GM06990 (cell line): Measurements from ENCODE around the gene ANAPC10.

Source experiments
- DNase-seq: peaks from one replicate; pipeline ENCODE4 v3.0.0-alpha.2; 2011; ENCODE audit not compliant: insufficient read length; ENCODE audit errors: extremely low read depth
- H3K27me3 ChIP-seq: replicated peaks from 2 replicates; pipeline ENCODE4 v1.6.0; 2011; ENCODE audit warnings: low read length; ENCODE audit not compliant: control insufficient read depth, insufficient read depth
- H3K36me3 ChIP-seq: 2 replicates; pipeline ENCODE4 v1.5.1; 2011; ENCODE audit warnings: low read length; ENCODE audit not compliant: control insufficient read depth, insufficient read depth
- H3K4me3 ChIP-seq: replicated peaks from 2 replicates; pipeline ENCODE4 v1.5.1; 2011; ENCODE audit warnings: low read depth, mild to moderate bottlenecking, control low read depth, low read length
- CTCF ChIP-seq: IDR thresholded peaks from 2 replicates; pipeline ENCODE4 v1.5.1; 2011; ENCODE audit warnings: low read length, control low read depth, mild to moderate bottlenecking, inconsistent platforms; ENCODE audit not compliant: insufficient read depth, poor library complexity, severe bottlenecking

Gene ANAPC10

GRCh38 chr4:145069361-145069760 is 28.6 kb downstream of the ANAPC10 start:
- Histone ChIP-seq H3K4me3 (no peak overlapping the region), H3K27me3 (no peaks in the 10 kb centered on the region), H3K36me3 (no peaks in the 10 kb centered on the region; the same call in 1 of the 2 replicates)
- no peak for DNase-seq
- TF ChIP-seq CTCF, result no peak

GRCh38 chr4:145066063-145066501 is 31.9 kb downstream of the ANAPC10 start:
- TF ChIP-seq CTCF, result no peak
- no peaks in the 10 kb centered on the region; the same call in 1 of the 2 replicates for H3K36me3 ChIP-seq
- H3K4me3 ChIP-seq, result no peak overlapping the region
- DNase-seq, result no peak
- H3K27me3 ChIP-seq, result no peaks in the 10 kb centered on the region

- no peak for TF ChIP-seq CTCF
- Histone ChIP-seq H3K4me3 (no peak overlapping the region), H3K27me3 (no peaks in the 10 kb centered on the region), H3K36me3 (no peaks in the 10 kb centered on the region)
- no peak for DNase-seq
Observed at GRCh38 chr4:145061318-145061920, 36.6 kb downstream of the ANAPC10 start.

- H3K4me3 ChIP-seq, result no peak overlapping the region
Observed at GRCh38 chr4:145058256-145058655, 39.7 kb downstream of the ANAPC10 start.

GRCh38 chr4:145056325-145057130 is 41.5 kb downstream of the ANAPC10 start:
- DNase-seq, result no peak
- Histone ChIP-seq H3K4me3 (no peak overlapping the region), H3K27me3 (no peaks in the 10 kb centered on the region), H3K36me3 (no peaks in the 10 kb centered on the region)
- TF ChIP-seq CTCF, result no peak

More at GRCh38 chr4:145058256-145058655, 39.7 kb downstream of the ANAPC10 start:
- DNase-seq, result no peak
- Histone ChIP-seq H3K27me3 (no peaks in the 10 kb centered on the region), H3K36me3 (no peaks in the 10 kb centered on the region)
- no peak for TF ChIP-seq CTCF
